Activated CD8-positive, alpha-beta T cell treated with anti-CD3 and anti-CD28 coated beads for 36 hours (primary cell): Measurements from ENCODE around the gene CT45A6. TPM values are rescaled to one million over a fixed set of nuclear protein-coding genes. Genes with fewer than 3 reads are reported as not detected.
"Not testable (repeated sequence)": the region's sequence is repeated elsewhere in the genome, so short reads cannot be mapped to it uniquely, and the experiment has no call there.

Source experiments
- ATAC-seq: fragments of 200-7000 bp; cut with Tn5 transposase; one replicate; pipeline ENCODE4 v1.10.0; 2021; ENCODE audit warnings: mild to moderate bottlenecking, moderate library complexity
- CTCF ChIA-PET: fragments of 350-600 bp; sonication (Branson Sonifier 250); formaldehyde crosslinking; loops from one replicate; lab custom pipeline; 2021; ENCODE audit warnings: antibody characterized with exemption; lab: Charles Lee
- POLR2A ChIA-PET: fragments of 350-600 bp; sonication (Branson Sonifier 250); formaldehyde crosslinking; loops from one replicate; lab custom pipeline; 2021; ENCODE audit warnings: antibody characterized with exemption; lab: Charles Lee
- DNase-seq: peaks from one replicate; pipeline ENCODE4 v3.0.0-alpha.2; 2020
- H3K27ac Mint-ChIP-seq: one replicate; pipeline ENCODE4 v1.8.0; 2021; ENCODE audit warnings: mild to moderate bottlenecking, mixed read lengths
- H3K27me3 Mint-ChIP-seq: one replicate; pipeline ENCODE4 v1.8.0; 2021; ENCODE audit warnings: mixed read lengths
- H3K36me3 Mint-ChIP-seq: one replicate; pipeline ENCODE4 v1.8.0; 2021; ENCODE audit warnings: low read depth, mixed read lengths
- H3K4me1 Mint-ChIP-seq: one replicate; pipeline ENCODE4 v1.8.0; 2021; ENCODE audit warnings: low read depth, mixed read lengths
- H3K4me3 Mint-ChIP-seq: one replicate; pipeline ENCODE4 v1.8.0; 2021; ENCODE audit warnings: mild to moderate bottlenecking, moderate library complexity, mixed read lengths
- H3K9me3 Mint-ChIP-seq: one replicate; pipeline ENCODE4 v1.8.0; 2021; ENCODE audit warnings: mixed read lengths
- intact Hi-C: fragments of 100-400 bp; cut with micrococcal nuclease; formaldehyde crosslinking; loops from one replicate; pipeline ENCODE4 v1.10.0; 2022
- total RNA-seq, 2 experiments: library from RNA; stranded (reverse); gene quantifications; one replicate each; pipeline ENCODE4 v1.2.3, GENCODE V29; 2021

CT45A6 gene
- not detected for total RNA-seq

GRCh38 chrX:135802687-135803086 is at the start of gene CT45A6:
CT45A6 (minus strand) TSS chrX:135802787; CDS start chrX:135798993, 3,794 bp downstream.
- CTCF ChIA-PET, POLR2A ChIA-PET: not testable (repeated sequence)

GRCh38 chrX:135837180-135837579 is 34.6 kb upstream of the CT45A6 start, which contains the start of gene CT45A7:
CT45A7 (minus strand) TSS chrX:135837280; CDS start chrX:135833533, 3,747 bp downstream.
- H3K9me3 Mint-ChIP-seq, CTCF ChIA-PET, H3K4me3 Mint-ChIP-seq, DNase-seq, POLR2A ChIA-PET, ATAC-seq, H3K27me3 Mint-ChIP-seq, intact Hi-C loops, H3K4me1 Mint-ChIP-seq, H3K27ac Mint-ChIP-seq, H3K36me3 Mint-ChIP-seq: not testable (repeated sequence)

More at GRCh38 chrX:135802687-135803086, at the start of gene CT45A6:
- H3K4me3 Mint-ChIP-seq, ATAC-seq, H3K36me3 Mint-ChIP-seq, H3K9me3 Mint-ChIP-seq, H3K27ac Mint-ChIP-seq, H3K27me3 Mint-ChIP-seq, DNase-seq, intact Hi-C loops, H3K4me1 Mint-ChIP-seq: not testable (repeated sequence)

- H3K27me3 Mint-ChIP-seq, POLR2A ChIA-PET, H3K9me3 Mint-ChIP-seq, H3K4me3 Mint-ChIP-seq, H3K4me1 Mint-ChIP-seq, DNase-seq, H3K27ac Mint-ChIP-seq, CTCF ChIA-PET, intact Hi-C loops, ATAC-seq, H3K36me3 Mint-ChIP-seq: not testable (repeated sequence)
Measured at GRCh38 chrX:135819912-135820311, 17.3 kb upstream of the CT45A6 start, which contains the start of gene CT45A2. CT45A2 (minus strand) TSS chrX:135820012; CDS start chrX:135816265, 3,747 bp downstream.

- POLR2A ChIA-PET, H3K4me1 Mint-ChIP-seq, H3K36me3 Mint-ChIP-seq, ATAC-seq, intact Hi-C loops, H3K27ac Mint-ChIP-seq, H3K9me3 Mint-ChIP-seq, H3K4me3 Mint-ChIP-seq, H3K27me3 Mint-ChIP-seq, DNase-seq, CTCF ChIA-PET: not testable (repeated sequence)
Measured at GRCh38 chrX:135785403-135785802, 17.2 kb downstream of the CT45A6 start, which contains the start of gene CT45A5. CT45A5 (minus strand) TSS chrX:135785503; CDS start chrX:135781729, 3,774 bp downstream.

- CTCF ChIA-PET, POLR2A ChIA-PET, intact Hi-C loops: not testable (repeated sequence)
Measured at GRCh38 chrX:135768091-135768490, 34.5 kb downstream of the CT45A6 start, which contains the start of gene CT45A3. CT45A3 (minus strand) TSS chrX:135768191; CDS start chrX:135764444, 3,747 bp downstream.

GRCh38 chrX:135744739-135745138 is 57.8 kb downstream of the CT45A6 start:
- H3K27me3 Mint-ChIP-seq, H3K27ac Mint-ChIP-seq, H3K4me1 Mint-ChIP-seq, H3K36me3 Mint-ChIP-seq, ATAC-seq, intact Hi-C loops, H3K9me3 Mint-ChIP-seq, POLR2A ChIA-PET, H3K4me3 Mint-ChIP-seq, CTCF ChIA-PET, DNase-seq: not testable (repeated sequence)

More at GRCh38 chrX:135768091-135768490, 34.5 kb downstream of the CT45A6 start, which contains the start of gene CT45A3:
- not testable (repeated sequence) for DNase-seq, ATAC-seq, H3K27ac Mint-ChIP-seq, H3K36me3 Mint-ChIP-seq, H3K9me3 Mint-ChIP-seq, H3K4me3 Mint-ChIP-seq, H3K4me1 Mint-ChIP-seq, H3K27me3 Mint-ChIP-seq

Other genes starting within 250 kb of the CT45A6 start
- gene CT45A1, start 89.1 kb downstream of the CT45A6 start, total RNA-seq, result not detected
- gene CT45A3, start 34.6 kb downstream of the CT45A6 start, total RNA-seq, result not detected
- not detected for gene CT45A5, start 17.3 kb downstream of the CT45A6 start, total RNA-seq
- not detected for gene CT45A2, start 17.2 kb upstream of the CT45A6 start, total RNA-seq
- gene CT45A7, start 34.5 kb upstream of the CT45A6 start, total RNA-seq, result not detected
- not detected for gene CT45A8, start 51.8 kb upstream of the CT45A6 start, total RNA-seq
- not detected for gene CT45A9, start 69.0 kb upstream of the CT45A6 start, total RNA-seq
- gene CT45A10, start 90.7 kb upstream of the CT45A6 start, total RNA-seq, result not detected
- gene SAGE1, start 90.9 kb upstream of the CT45A6 start, total RNA-seq, result not detected
- gene MMGT1, start 171.2 kb upstream of the CT45A6 start, total RNA-seq, result 10 to 100 TPM; 15.5 to 15.6 TPM
- 10 to 100 TPM in 1 of 2 experiments, 1 to 10 TPM in 1; 8.7 to 11.3 TPM for gene SLC9A6, start 182.6 kb upstream of the CT45A6 start, total RNA-seq